ENCODE results near the gene CFAP99.
A peak's percentile ranks its signal among the peaks of the same experiment; 100 is the strongest.

The CFAP99 gene

GRCh38 chr4:2408976-2409375 lies 9.8 kb upstream of the CFAP99 start:
- no peak for DNase-seq (ENCODE audit: low spot score)
- in situ Hi-C loops (cut with MboI; ENCODE audit: low pct_unique_long_range_greater_than_20kb, low sequenced_read_pairs, unreplicated experiment): no loop called here
- TF ChIP-seq CTCF (IDR thresholded peaks at IDR 0.05; ENCODE audit: extremely low read depth, insufficient read depth, missing control alignments): no peak

GRCh38 chr4:2409381-2409783 lies 9.4 kb upstream of the CFAP99 start:
- in situ Hi-C loops (cut with MboI; ENCODE audit: low pct_unique_long_range_greater_than_20kb, low sequenced_read_pairs, unreplicated experiment): no loop called here
- no peak for TF ChIP-seq CTCF (IDR thresholded peaks at IDR 0.05; ENCODE audit: extremely low read depth, insufficient read depth, missing control alignments)

GRCh38 chr4:2411786-2412510 lies 6.8 kb upstream of the CFAP99 start:
- in situ Hi-C loops (cut with MboI; ENCODE audit: low pct_unique_long_range_greater_than_20kb, low sequenced_read_pairs, unreplicated experiment): no loop called here
- TF ChIP-seq CTCF (IDR thresholded peaks at IDR 0.05; ENCODE audit: extremely low read depth, insufficient read depth, missing control alignments): no peak
- DNase-seq (ENCODE audit: low spot score): peak; percentile 83

More at GRCh38 chr4:2409381-2409783, 9.4 kb upstream of the CFAP99 start:
- no peak for DNase-seq (ENCODE audit: low spot score)

GRCh38 chr4:2412534-2412884 lies 6.2 kb upstream of the CFAP99 start:
- peak; percentile 69 for DNase-seq (ENCODE audit: low spot score)
- in situ Hi-C loops (cut with MboI; ENCODE audit: low pct_unique_long_range_greater_than_20kb, low sequenced_read_pairs, unreplicated experiment): no loop called here
- no peak for TF ChIP-seq CTCF (IDR thresholded peaks at IDR 0.05; ENCODE audit: extremely low read depth, insufficient read depth, missing control alignments)

GRCh38 chr4:2412885-2413716 lies 5.7 kb upstream of the CFAP99 start:
- peak; percentile 71 for DNase-seq (ENCODE audit: low spot score)
- in situ Hi-C loops (cut with MboI; ENCODE audit: low pct_unique_long_range_greater_than_20kb, low sequenced_read_pairs, unreplicated experiment): no loop called here
- no peak for TF ChIP-seq CTCF (IDR thresholded peaks at IDR 0.05; ENCODE audit: extremely low read depth, insufficient read depth, missing control alignments)

- DNase-seq (ENCODE audit: low spot score): no peak
- TF ChIP-seq CTCF (IDR thresholded peaks at IDR 0.05; ENCODE audit: extremely low read depth, insufficient read depth, missing control alignments): no peak
- in situ Hi-C loops (cut with MboI; ENCODE audit: low pct_unique_long_range_greater_than_20kb, low sequenced_read_pairs, unreplicated experiment): no loop called here
Measured at GRCh38 chr4:2413821-2414610, 4.7 kb upstream of the CFAP99 start.
